CD4-positive, alpha-beta T cell treated with Interleukin-4 for 4 hours (primary cell): Measurements from ENCODE around the gene ISOC2.
"Not testable (repeated sequence)": the region's sequence is repeated elsewhere in the genome, so short reads cannot be mapped to it uniquely, and the experiment has no call there.

Experiments
- DNase-seq: peaks from one replicate; pipeline ENCODE4 v3.0.0-alpha.2; 2020

The ISOC2 gene

DNA sequence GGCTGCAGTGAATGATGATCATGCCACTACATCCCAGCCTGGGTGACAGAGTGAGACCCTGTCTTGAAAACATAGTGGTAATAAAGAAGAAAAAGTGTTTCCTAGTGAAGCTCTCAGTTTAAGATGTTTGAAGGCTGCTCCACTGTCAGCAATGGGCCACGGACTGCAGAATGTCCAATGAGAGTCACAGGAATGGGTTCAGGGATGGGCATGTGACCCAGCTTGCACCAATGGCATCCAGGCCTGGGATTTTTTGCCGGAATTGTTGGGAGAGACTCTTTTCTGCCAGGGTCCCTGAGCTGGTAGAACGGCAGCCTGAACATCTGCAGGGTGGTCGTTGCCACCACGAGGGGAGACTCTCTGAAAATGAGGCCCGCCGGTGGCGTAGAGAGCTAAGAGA is 24.6 kb downstream of the ISOC2 start:
- no peak for DNase-seq

DNA sequence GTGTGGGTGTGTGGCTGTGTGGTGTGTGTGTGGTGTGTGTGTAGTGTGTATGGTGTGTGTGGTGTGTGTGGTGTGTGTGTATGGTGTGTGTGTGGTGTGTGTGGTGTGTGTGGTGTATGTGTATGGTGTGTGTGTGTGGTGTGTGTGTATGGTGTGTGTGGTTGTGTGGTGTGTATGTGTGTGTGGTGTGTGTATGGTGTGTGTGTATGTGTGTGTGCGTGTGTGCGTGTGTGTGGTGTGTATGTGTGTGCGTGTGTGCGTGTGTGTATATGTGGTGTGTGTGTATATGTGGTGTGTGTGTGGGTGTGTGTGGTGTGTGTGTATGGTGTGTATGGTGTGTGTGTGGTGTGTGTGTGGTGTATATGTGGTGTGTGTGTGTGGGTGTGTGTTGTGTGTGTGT is 26.4 kb downstream of the ISOC2 start:
- DNase-seq, result no peak

GRCh38 chr19:55434356-55434919 is 27.0 kb downstream of the ISOC2 start:
- DNase-seq, result no peak

- no peak for DNase-seq
Measured at GRCh38 chr19:55433292-55433691, 28.1 kb downstream of the ISOC2 start.

GRCh38 chr19:55432241-55432959 is 29.0 kb downstream of the ISOC2 start:
- DNase-seq, result no peak

DNA sequence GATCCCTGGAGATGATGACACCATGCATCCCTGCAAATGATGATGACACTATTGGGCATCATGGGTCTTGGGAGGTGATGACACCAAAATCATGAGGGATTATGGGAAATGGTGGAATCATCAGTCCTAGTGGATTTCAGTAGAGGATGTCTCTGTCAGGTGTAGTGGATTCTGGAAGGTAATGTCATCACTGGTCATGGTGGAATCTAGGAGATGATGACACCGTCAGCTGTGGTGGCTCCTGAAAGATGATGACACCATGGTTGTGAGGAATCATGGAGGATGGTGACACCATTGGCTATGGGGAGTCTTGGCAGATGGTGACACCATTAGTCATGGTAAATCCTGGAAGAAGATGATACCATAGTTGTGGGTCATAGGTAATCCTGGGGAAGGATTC is 30.3 kb downstream of the ISOC2 start:
- DNase-seq, result no peak

- DNase-seq, result no peak
Measured at GRCh38 chr19:55426042-55426441, 35.4 kb downstream of the ISOC2 start.

GRCh38 chr19:55424518-55424917 is 36.9 kb downstream of the ISOC2 start:
- DNase-seq, result no peak

DNA sequence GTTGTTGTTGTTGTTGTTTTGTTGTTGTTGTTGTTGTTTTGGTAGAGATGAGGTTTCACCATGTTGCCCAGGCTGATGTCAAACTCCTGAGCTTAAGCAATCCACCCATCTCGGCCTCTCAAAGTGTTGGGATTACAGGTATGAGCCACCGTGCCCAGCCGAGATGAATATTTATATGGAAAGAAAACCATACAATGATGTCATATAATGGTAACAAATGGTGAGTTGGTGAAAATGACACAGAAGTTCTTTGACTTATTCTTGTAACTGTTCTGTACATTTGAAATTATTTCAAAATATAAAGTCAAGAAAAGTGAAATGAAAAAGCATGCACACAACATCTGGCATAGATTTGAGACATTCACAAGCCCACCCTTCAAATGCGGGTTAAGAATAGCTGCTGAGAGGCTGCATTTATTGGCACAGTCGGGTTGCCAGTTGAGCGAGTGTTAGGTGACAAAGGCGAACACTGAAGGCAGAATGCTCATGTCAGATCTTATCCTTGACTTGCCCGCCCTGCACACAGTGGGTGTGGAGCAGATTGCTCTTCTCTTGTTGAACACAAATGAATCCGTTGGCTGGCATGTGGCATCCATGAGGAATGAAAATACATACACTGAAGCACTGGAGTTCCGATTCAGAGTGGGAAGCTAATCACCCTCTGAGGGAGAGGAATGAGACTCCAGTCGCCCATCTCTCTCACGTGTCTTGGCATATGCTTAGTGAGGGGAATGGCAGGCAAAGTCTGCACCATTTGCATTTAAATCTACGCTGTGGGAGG is 38.0 kb downstream of the ISOC2 start:
- DNase-seq, result no peak

GRCh38 chr19:55421281-55421680 is 40.2 kb downstream of the ISOC2 start:
- DNase-seq, result peak; percentile 51

DNA sequence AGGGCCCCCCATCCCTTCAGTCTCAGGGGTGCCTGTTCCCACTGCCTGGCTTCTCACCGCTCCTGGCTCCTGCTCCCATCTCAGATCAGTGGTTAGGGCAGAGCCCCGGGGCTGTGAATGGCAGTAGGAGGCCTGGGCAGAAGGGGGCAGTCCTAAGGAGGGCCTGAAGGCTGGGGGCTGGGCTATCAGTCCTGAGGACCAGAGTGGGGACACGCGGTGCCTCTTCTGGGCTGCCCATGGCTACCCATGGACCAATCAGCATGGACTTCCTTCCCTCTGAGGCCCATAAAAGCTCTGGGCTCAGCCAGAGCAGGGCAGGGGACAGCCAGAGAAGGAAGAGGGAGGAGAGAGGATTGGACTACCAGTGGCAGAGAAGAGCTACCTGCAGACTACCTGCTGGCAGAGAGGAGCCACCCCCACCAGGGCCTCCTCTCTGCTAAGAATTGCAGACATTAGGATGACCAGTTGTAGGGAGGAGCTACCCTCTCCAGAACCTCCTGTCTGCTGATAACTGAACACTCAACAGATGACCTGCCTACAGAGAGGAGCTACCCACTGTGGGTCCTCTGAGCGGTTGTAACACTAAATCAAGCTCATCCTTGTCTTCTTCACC is 41.7 kb downstream of the ISOC2 start:
- no peak for DNase-seq

DNA sequence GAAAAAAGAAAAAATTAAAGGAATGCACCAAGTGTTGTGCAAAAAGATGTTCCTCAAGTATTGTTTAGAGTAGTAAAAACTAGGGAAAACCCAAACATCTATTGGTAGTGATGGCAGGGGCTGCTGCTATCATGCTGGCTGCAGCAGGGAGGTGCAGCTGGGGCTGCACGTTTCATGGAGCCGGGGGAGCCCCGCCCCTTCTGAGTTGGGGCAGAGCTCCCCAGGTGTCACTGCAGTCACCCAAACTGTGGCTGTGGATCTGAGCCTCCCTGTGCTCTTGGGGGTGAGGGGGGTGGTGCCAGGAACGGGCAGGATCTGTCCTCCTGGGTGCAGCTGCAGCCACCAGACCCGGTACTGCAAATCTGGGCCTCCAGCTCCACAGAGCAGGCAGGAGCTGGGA is 42.3 kb downstream of the ISOC2 start:
- no peak for DNase-seq

DNA sequence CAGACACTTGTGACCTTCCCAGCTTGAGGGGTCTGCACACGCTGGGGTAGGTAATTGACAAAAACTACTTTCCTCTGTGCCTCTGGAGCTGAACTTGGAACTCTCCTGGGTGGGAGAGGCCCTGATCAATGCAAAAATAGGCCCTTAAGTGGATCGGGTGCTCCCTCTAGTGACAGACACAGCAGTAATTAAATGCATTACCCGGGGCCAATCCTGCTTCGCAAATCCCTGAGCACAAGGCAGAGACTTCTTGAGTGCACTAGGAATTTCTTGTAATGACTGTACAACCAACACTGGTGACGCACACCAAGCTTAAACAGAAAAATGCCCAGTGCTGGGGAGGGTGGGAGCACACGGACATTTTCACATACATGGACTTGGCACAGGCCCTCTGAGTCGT is 43.3 kb downstream of the ISOC2 start:
- peak; percentile 61 for DNase-seq

GRCh38 chr19:55410168-55410567 is 51.3 kb downstream of the ISOC2 start:
- no peak for DNase-seq

DNA sequence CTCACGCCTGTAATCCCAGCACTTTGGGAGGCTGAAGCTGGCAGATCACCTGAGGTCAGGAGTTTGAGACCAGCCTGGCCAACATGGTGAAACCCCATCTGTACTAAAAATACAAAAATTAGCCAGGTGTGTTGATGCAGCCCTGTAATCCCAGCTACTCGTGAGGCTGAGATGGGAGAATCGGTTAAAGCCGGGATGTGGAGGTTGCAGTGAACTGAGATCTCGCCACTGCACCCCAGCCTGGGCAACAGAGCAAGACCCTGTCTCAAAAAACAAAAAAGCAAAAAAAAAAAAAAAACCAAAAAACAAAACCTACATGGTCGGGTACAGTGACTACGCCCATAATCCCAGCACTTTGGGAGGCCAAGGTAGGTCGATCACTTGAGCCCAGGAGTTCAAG is 52.3 kb downstream of the ISOC2 start:
- DNase-seq, result not testable (repeated sequence)

DNA sequence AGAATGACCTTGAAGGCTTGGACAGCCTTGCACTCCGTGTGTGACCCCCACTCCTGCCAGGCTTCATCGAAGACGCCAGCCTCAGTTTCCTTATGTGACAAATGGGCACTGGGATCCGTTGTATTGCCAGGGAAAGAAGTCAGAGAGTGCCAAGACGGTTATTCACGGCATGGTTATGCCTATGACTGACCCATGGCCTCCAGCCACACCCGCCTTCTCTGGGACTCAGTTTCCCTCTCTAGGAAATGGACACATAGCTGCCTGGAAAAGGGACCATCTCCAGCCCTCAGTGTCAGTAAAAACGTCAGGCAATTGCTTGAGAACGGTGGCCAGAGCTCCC is 52.9 kb downstream of the ISOC2 start:
- DNase-seq, result no peak

DNA sequence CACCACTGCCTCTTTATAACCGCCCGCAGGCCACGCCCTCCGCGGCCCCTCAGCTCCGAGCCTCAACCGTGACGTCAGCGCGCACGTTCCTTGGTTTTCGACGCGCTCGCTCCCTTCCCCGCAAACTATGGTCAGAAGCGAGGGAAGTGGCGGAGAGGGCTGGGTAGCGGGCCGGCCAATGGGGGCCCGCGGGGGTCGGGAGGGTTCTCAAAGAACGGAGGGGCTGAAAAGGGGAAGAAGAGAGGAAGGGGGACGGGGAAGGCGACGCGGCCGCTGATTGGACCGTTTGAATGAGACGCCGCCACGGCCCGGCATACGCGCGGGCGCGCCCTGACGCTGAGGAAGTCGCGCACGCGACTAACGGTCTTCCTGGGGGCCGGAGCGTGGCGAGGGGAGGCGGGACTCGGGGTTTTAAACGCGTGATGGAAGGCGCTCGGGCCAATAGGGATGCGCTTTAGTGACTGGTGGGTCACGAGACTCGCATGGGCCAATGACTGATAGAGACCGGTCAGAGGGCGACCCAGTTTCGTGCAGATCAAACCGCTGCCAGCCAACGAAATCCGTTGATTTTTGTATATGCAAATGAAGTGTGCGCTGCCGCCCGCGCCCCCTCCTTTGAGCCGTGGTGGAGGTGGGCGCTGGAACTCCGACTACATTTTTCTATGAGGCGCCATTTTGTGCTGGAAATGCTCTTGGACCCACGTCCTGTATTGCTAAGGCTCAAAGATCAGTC is 53.5 kb downstream of the ISOC2 start:
- DNase-seq, result peak; percentile 99

GRCh38 chr19:55407550-55407799 is 54.0 kb downstream of the ISOC2 start, which contains the start of gene UBE2S:
TSS of gene UBE2S (minus strand) at chr19:55407788. CDS start at chr19:55407589, 199 bp downstream.
- not testable (repeated sequence) for DNase-seq

DNA sequence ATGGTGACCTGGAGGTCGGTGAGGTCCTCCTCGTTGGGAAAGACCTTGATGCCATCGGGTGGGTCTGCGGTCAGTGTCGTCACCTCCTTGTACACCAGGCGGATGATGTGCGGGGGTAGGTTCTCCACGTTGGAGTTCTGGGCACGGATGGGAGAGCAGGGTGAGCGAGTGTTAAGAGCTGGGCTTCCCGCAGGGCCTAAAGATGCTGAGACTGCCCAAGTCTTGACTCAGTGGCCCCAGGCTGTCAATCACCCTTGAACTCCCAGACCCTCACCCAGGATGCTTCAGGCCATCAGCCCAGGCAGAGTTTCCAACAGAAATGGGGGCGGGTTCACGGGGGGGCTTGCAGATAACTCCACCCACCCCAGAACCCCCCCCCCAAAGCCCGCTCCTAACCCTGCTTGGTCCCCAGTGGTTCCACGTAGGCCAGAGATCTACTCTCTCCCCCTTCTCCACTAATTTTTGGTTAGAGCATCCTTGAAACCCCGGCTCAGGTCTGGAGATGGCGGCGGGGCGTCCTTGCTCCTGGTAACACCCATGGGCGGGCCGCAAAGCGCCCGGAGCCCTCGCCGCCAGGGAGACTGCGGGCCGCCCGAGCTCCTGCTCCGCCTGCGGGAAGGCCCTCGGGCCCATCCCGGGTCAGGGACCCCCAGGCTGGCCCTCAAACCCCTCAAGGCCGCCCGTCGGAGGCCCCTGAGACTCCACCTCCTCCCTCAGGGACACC is 54.5 kb downstream of the ISOC2 start:
- no peak for DNase-seq

DNA sequence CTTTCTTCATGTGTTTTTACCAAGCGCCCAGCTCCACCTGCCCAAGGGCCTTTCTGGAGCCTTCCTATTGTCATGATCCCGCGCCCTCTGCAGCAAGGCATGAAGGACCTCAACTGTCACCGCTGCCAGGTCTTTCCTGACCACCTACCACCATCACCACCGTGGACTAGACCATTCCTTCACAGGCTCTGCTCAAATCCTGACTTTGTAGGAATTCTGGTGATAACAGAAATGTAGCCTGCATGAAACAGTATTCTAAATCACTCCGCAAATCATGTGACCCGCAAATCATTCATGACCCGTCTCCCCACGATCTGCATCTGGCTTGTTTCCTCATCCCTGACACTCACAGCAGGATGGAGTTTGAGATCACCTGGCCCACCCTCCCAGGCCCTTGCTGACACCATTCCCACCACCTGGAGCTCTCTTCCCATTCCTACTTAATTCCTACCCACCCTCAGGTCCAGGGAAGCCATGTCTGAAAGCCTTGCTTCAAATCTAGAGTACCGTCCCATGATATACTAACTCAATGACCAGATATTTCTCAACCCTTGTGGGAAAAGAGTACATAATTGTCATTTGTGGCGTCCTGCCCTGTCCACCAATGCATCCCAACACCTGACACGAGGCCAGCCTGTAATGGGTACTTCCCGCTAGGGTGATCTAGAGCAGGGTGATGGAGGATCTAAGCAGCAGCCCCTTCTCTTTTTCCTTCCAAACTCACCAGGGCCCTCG is 55.2 kb downstream of the ISOC2 start:
- DNase-seq, result no peak

DNA sequence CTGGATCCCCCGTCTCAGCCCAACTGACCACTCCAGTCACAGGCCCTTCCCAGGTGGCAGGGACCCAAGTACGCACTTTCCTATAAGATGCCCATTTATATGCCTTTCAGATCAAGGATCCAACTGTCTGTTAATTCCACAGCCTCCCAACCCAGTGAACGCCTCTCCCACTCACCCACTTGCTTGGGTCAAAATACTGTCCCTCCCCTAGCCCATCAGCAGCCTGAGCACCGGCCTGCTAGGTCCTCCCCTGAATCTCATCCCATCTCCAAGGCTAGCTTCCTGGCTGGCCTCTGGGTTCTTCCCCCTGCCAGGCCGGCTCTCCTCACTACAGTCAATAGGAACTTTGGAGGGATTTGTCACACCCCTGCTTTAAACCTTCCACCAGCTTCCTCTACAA is 55.8 kb downstream of the ISOC2 start:
- no peak for DNase-seq
